Activated B cell treated with CpG ODN at 0.5 μM for 24 hours (primary cell): Measurements from ENCODE around the gene STIM2. TPM values are rescaled to one million over a fixed set of nuclear protein-coding genes. Genes with fewer than 3 reads are reported as not detected.
"Not testable (repeated sequence)": the region's sequence is repeated elsewhere in the genome, so short reads cannot be mapped to it uniquely, and the experiment has no call there.

Source experiments
- ATAC-seq: fragments of 200-7000 bp; cut with Tn5 transposase; one replicate; pipeline ENCODE4 v1.10.0; 2021; ENCODE audit warnings: low read depth, mild to moderate bottlenecking, moderate library complexity
- CTCF ChIA-PET: fragments of 350-600 bp; sonication (Branson Sonifier 250); formaldehyde crosslinking; loops from one replicate; lab custom pipeline; 2021; ENCODE audit warnings: antibody characterized with exemption; lab: Charles Lee
- POLR2A ChIA-PET: fragments of 350-600 bp; sonication (Branson Sonifier 250); formaldehyde crosslinking; loops from one replicate; lab custom pipeline; 2021; ENCODE audit warnings: antibody characterized with exemption; lab: Charles Lee
- DNase-seq: peaks from one replicate; pipeline ENCODE4 v3.0.0; 2022
- H3K27ac Mint-ChIP-seq: one replicate; pipeline ENCODE4 v1.8.0; 2020; ENCODE audit warnings: mixed read lengths
- H3K27me3 Mint-ChIP-seq: one replicate; pipeline ENCODE4 v1.8.0; 2021; ENCODE audit warnings: mixed read lengths
- H3K36me3 Mint-ChIP-seq: one replicate; pipeline ENCODE4 v1.8.0; 2021; ENCODE audit warnings: low read depth, mixed read lengths
- H3K4me1 Mint-ChIP-seq: one replicate; pipeline ENCODE4 v1.8.0; 2021; ENCODE audit warnings: mixed read lengths
- H3K4me3 Mint-ChIP-seq: one replicate; pipeline ENCODE4 v1.8.0; 2020; ENCODE audit warnings: mild to moderate bottlenecking, mixed read lengths
- H3K9me3 Mint-ChIP-seq: one replicate; pipeline ENCODE4 v1.8.0; 2020; ENCODE audit warnings: mixed read lengths
- CTCF ChIP-seq: fragments of 200-600 bp; IDR thresholded peaks from one replicate; pipeline ENCODE4 v1.8.0; 2022; ENCODE audit warnings: antibody characterized with exemption, mild to moderate bottlenecking
- intact Hi-C: fragments of 100-400 bp; cut with micrococcal nuclease; formaldehyde crosslinking; loops from one replicate; pipeline ENCODE4 v1.15.1; 2024
- total RNA-seq: library from RNA; stranded (reverse); gene quantifications from 2 replicates; pipeline ENCODE4 v1.2.3, GENCODE V29; 2022

The STIM2 gene
- total RNA-seq, 1 donor from 2014 or later: 59.8 TPM

- peaks cover 67% of the 10 kb centered on the region for H3K4me1 Mint-ChIP-seq
- ChIA-PET POLR2A (interaction anchor here (1.0 to 1.4 kb wide), 4 partner anchors 10 to 64 kb away, joined by 3 to 6 read pairs (median 4); partner anchors contain the start of gene STIM2), CTCF (no interaction called here)
- peaks cover 6% of the 10 kb centered on the region for H3K9me3 Mint-ChIP-seq
- DNase-seq (no peak), ATAC-seq (no peak)
- no peak for TF ChIP-seq CTCF
- H3K27ac Mint-ChIP-seq: peak overlapping the region; percentile 53
- peak overlapping the region; percentile 69 for H3K4me3 Mint-ChIP-seq
- H3K27me3 Mint-ChIP-seq: peaks cover 46% of the 10 kb centered on the region
- intact Hi-C loops: loop anchor here (1.0 to 10.0 kb wide), 3 partner anchors 34 to 1657 kb away; partner anchors contain the start of gene SEPSECS
- H3K36me3 Mint-ChIP-seq: no peaks in the 10 kb centered on the region
Observed at GRCh38 chr4:26821677-26822503, 38.8 kb upstream of the STIM2 start.

DNA sequence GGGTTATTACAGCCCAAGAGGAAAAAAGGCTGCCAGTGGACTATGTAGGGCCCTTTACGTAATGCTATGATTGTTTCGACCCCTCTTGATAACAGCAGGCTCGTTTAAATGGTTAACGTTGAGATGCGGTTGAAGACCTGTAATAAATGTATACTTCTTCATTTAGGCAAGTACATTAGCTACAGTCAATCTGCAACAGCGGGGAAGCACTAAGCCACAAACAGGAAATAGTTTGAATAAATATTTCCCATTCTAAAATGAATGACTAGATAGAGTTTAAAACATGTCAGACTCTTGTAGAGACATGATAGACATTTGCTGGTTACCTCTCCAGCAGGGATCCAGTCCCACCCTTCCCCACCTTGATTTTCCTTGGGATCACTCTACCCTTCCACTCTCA is 38.1 kb upstream of the STIM2 start:
- Mint-ChIP-seq H3K4me3 (peak overlapping the region; percentile 69), H3K27me3 (peaks cover 39% of the 10 kb centered on the region), H3K9me3 (peaks cover 6% of the 10 kb centered on the region), H3K36me3 (no peaks in the 10 kb centered on the region), H3K27ac (peak overlapping the region; percentile 72), H3K4me1 (peaks cover 74% of the 10 kb centered on the region)
- ATAC-seq (peak; percentile 47), DNase-seq (no peak)
- CTCF ChIA-PET: no interaction called here
- POLR2A ChIA-PET: interaction anchor here (1.0 to 1.4 kb wide), 4 partner anchors 10 to 63 kb away, joined by 3 to 6 read pairs (median 4); partner anchors contain the start of gene STIM2
- no peak for TF ChIP-seq CTCF
- intact Hi-C loops: loop anchor here (1.0 to 10.0 kb wide), 3 partner anchors 34 to 1658 kb away; partner anchors contain the start of gene SEPSECS

DNA sequence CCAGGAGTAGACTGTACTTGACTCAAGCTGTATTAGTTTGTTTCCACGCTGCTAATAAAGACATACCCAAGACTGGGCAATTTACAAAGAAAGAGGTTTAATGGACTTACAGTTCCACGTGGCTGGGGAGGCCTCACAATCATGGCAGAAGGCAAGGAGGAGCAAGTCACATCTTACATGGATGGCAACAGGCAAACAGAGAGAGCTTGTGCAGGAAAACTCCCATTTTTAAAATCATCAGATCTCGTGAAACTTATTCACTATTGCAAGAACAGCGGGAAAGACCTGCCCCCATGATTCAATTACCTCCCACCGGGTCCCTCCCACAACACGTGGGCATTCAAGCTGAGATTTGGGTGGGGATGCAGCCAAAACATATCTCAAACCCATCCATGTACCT is 37.7 kb upstream of the STIM2 start:
- DNase-seq, ATAC-seq, H3K36me3 Mint-ChIP-seq, H3K9me3 Mint-ChIP-seq, CTCF ChIA-PET: not testable (repeated sequence)
- POLR2A ChIA-PET: interaction anchor here (1.0 to 1.4 kb wide), 4 partner anchors 9 to 63 kb away, joined by 3 to 6 read pairs (median 4); partner anchors contain the start of gene STIM2
- Mint-ChIP-seq H3K27me3 (peaks cover 39% of the 10 kb centered on the region), H3K27ac (peak overlapping the region; percentile 72), H3K4me1 (peaks cover 78% of the 10 kb centered on the region), H3K4me3 (peak overlapping the region; percentile 69)
- intact Hi-C loops: loop anchor here (1.0 to 10.0 kb wide), 3 partner anchors 34 to 1658 kb away; partner anchors contain the start of gene SEPSECS

DNA sequence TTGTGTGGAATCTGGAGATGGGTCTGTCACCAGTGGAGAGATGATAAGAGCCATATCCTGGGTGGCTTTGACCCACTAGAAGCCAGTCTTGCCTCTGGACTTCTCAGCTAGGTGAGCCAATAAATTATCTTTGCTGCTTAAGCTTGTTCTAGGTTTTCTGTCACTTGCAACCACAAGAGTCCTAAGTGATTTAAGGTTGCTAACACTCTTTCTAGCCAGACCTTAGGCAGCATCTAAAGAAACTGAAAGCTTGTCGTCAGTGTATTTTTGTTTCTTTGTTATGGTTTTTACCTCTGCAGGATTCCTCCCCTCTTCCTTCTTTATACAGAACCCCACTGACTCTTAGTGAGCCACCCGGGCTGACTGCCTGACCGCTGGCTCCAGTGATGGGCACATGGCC is 37.1 kb upstream of the STIM2 start:
- ATAC-seq: no peak
- CTCF ChIA-PET: no interaction called here
- POLR2A ChIA-PET: no interaction called here
- no peak for DNase-seq
- intact Hi-C loops: loop anchor here (10.0 kb wide), 1 partner anchor 1659 kb away; the partner anchor contains the start of gene SEPSECS
- no peak for TF ChIP-seq CTCF
- H3K27me3 Mint-ChIP-seq: peaks cover 34% of the 10 kb centered on the region
- no peaks in the 10 kb centered on the region for H3K36me3 Mint-ChIP-seq
- H3K9me3 Mint-ChIP-seq: peaks cover 6% of the 10 kb centered on the region
- H3K4me1 Mint-ChIP-seq: peaks cover 82% of the 10 kb centered on the region
- H3K27ac Mint-ChIP-seq: no peak overlapping the region
- no peak overlapping the region for H3K4me3 Mint-ChIP-seq

- H3K4me1 Mint-ChIP-seq: peaks cover 81% of the 10 kb centered on the region
- peaks cover 26% of the 10 kb centered on the region for H3K27me3 Mint-ChIP-seq
- no peaks in the 10 kb centered on the region for H3K36me3 Mint-ChIP-seq
- CTCF ChIA-PET: no interaction called here
- intact Hi-C loops: loop anchor here (10.0 kb wide), 1 partner anchor 1660 kb away; the partner anchor contains the start of gene SEPSECS
- POLR2A ChIA-PET: no interaction called here
- no peak for DNase-seq
- no peak for TF ChIP-seq CTCF
- H3K9me3 Mint-ChIP-seq: peaks cover 6% of the 10 kb centered on the region
- no peak overlapping the region for H3K4me3 Mint-ChIP-seq
- no peak for ATAC-seq
- no peak overlapping the region for H3K27ac Mint-ChIP-seq
Observed at GRCh38 chr4:26824667-26825066, 36.0 kb upstream of the STIM2 start.
